Activated naive CD4-positive, alpha-beta T cell treated with anti-CD3 and anti-CD28 coated beads, Interleukin-2, amount 10 ng/mL, durations not matched to agents 5 hours and 36 hours (primary cell): ENCODE data around the gene FAM210A. TPM values are rescaled to one million over a fixed set of nuclear protein-coding genes. Genes with fewer than 3 reads are reported as not detected.

Experiments used
- total RNA-seq, 2 experiments: library from RNA; stranded (reverse); gene quantifications; one replicate each; pipeline ENCODE4 v1.2.3, GENCODE V29; 2021

The FAM210A gene
- 10 to 100 TPM; 22.3 to 23.8 TPM for total RNA-seq

GRCh38 chr18:13726232-13726971 is at the start of gene FAM210A, which contains the start of gene RNMT:
Gene FAM210A, minus strand, starts transcription at chr18:13726558. Its CDS starts 44,481 bp downstream, at chr18:13682077.
Gene RNMT, plus strand, starts transcription at chr18:13726673. Its CDS starts 4,845 bp downstream, at chr18:13731518.

Other genes starting within 250 kb of the FAM210A start
- gene RNMT, start 115 bp upstream of the FAM210A start, total RNA-seq = 10 to 100 TPM; 42.5 to 44.1 TPM
- gene MC5R, start 97.6 kb upstream of the FAM210A start, total RNA-seq = not detected
- gene MC2R, start 189.0 kb upstream of the FAM210A start, total RNA-seq = not detected